HepG2 (cell line): ENCODE results near the gene PRKCE. TPM values are rescaled to one million over a fixed set of nuclear protein-coding genes. Genes with fewer than 3 reads are reported as not detected.

Experiments
- ATRX ChIP-seq: sonication (generic); formaldehyde crosslinking; IDR thresholded peaks from 2 replicates; pipeline ENCODE4 v1.4.0; 2020; ENCODE audit warnings: missing genetic modification reagents, borderline replicate concordance
- CHCHD3 ChIP-seq: sonication (generic); formaldehyde crosslinking; IDR thresholded peaks from 2 replicates; pipeline ENCODE4 v1.8.0; 2022; ENCODE audit warnings: mild to moderate bottlenecking, missing genetic modification reagents, moderate library complexity
- KLF16 ChIP-seq, 2 experiments: sonication (generic) in 1 of 2; formaldehyde crosslinking in 1 of 2; IDR thresholded peaks; 2 replicates each; pipeline versions ENCODE4 v1.6.1 to v1.8.0; 2016 to 2023; ENCODE audit warnings: missing genetic modification reagents in 2 of 2, missing compliant biosample characterization in 1 of 2
- MED8 ChIP-seq: sonication (generic); formaldehyde crosslinking; IDR thresholded peaks from 2 replicates; pipeline ENCODE4 v1.8.1; 2023; ENCODE audit warnings: mild to moderate bottlenecking, missing genetic modification reagents; ENCODE audit not compliant: insufficient replicate concordance
- MXI1 ChIP-seq: IDR thresholded peaks from 3 replicates; pipeline ENCODE4 v1.6.1; 2012; ENCODE audit warnings: low read depth, low read length, inconsistent platforms, borderline replicate concordance
- NR2F1 ChIP-seq, 2 experiments: fragments of 450-650 bp in 1 of 2; formaldehyde crosslinking in 1 of 2; IDR thresholded peaks; 2 replicates each; pipeline versions ENCODE4 v1.5.0 to v1.6.1; 2016 to 2020; ENCODE audit warnings: mild to moderate bottlenecking in 1 of 2, missing compliant biosample characterization in 1 of 2, missing genetic modification reagents in 1 of 2, moderate library complexity in 1 of 2
- TBP ChIP-seq: sonication (generic); formaldehyde crosslinking; IDR thresholded peaks from 2 replicates; pipeline ENCODE4 v1.5.0; 2020; ENCODE audit warnings: missing genetic modification reagents
- ZNF224 ChIP-seq: sonication (generic); formaldehyde crosslinking; IDR thresholded peaks from 2 replicates; pipeline ENCODE4 v1.5.0; 2020; ENCODE audit warnings: mild to moderate bottlenecking, missing genetic modification reagents
- ZNF615 ChIP-seq: sonication (generic); formaldehyde crosslinking; IDR thresholded peaks from 2 replicates; pipeline ENCODE4 v1.5.0; 2020; ENCODE audit warnings: mild to moderate bottlenecking, missing genetic modification reagents, borderline replicate concordance
- ZNF678 ChIP-seq: sonication (generic); formaldehyde crosslinking; IDR thresholded peaks from 2 replicates; pipeline ENCODE4 v1.4.0; 2020; ENCODE audit warnings: mild to moderate bottlenecking, missing genetic modification reagents
- polyA plus RNA-seq, 8 experiments: library from polyadenylated mRNA; depleted of rRNA in 3 of 8; stranded (reverse) in 7 of 8; unstranded in 1 of 8; fragments of >200 nt; fragmentation: Illumina TruSeq in 4 of 8; extraction: Trizol in 4 of 8; gene quantifications; 2 replicates each; pipeline versions ENCODE4 v1.2.1 to v1.2.3, GENCODE V29; 2011 to 2016; ENCODE audit warnings: low read depth in 4 of 8, missing spikeins in 1 of 8, mixed read lengths in 1 of 8; ENCODE audit not compliant: insufficient read depth in 1 of 8
- total RNA-seq, 5 experiments: library from RNA; depleted of rRNA; stranded (reverse); fragments of >200 nt; fragmentation: Illumina TruSeq; extraction: Trizol; gene quantifications; 2 replicates each; pipeline ENCODE4 v1.2.3, GENCODE V29; 2016; ENCODE audit warnings: low read depth in 1 of 5
- TF ChIP-seq, protein P1 (sequence below): sonication (generic); formaldehyde crosslinking; IDR thresholded peaks from 2 replicates; pipeline ENCODE4 v1.4.0; 2020; ENCODE audit warnings: mild to moderate bottlenecking, missing genetic modification reagents
- TF ChIP-seq, protein P2 (sequence below): sonication (generic); formaldehyde crosslinking; IDR thresholded peaks from 2 replicates; pipeline ENCODE4 v1.4.0; 2020; ENCODE audit warnings: missing genetic modification reagents, low read depth, mild to moderate bottlenecking, borderline replicate concordance
- TF ChIP-seq, protein P3 (sequence below): sonication (generic); formaldehyde crosslinking; IDR thresholded peaks from 2 replicates; pipeline ENCODE4 v1.5.0; 2020; ENCODE audit warnings: mild to moderate bottlenecking, missing genetic modification reagents

PRKCE gene
- total and polyA plus RNA-seq, 2 of the 13 experiments (the other 11 are each of a cell fraction or from before 2014, with no cell fraction given): 1.0 to 3.9 TPM

DNA sequence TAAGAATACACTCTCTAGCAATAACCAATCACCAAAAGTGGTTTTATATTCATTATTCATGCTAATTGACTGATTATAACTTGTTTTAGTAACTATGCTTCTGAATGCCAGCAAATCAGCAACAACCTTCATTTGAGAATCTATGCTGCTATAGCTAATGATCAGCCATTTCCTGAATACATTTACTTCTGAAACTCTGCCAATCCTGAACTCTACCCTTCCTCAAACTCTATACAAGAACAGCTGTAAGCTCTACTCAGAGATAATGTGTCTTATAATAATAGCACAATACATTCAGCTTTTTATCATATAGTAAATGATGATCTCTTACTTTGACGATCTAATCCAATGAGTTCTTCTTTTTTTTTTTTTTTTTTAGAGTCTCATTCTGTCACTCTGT is 560.0 kb downstream of the PRKCE start (continued):
- TF ChIP-seq, protein P1, sequence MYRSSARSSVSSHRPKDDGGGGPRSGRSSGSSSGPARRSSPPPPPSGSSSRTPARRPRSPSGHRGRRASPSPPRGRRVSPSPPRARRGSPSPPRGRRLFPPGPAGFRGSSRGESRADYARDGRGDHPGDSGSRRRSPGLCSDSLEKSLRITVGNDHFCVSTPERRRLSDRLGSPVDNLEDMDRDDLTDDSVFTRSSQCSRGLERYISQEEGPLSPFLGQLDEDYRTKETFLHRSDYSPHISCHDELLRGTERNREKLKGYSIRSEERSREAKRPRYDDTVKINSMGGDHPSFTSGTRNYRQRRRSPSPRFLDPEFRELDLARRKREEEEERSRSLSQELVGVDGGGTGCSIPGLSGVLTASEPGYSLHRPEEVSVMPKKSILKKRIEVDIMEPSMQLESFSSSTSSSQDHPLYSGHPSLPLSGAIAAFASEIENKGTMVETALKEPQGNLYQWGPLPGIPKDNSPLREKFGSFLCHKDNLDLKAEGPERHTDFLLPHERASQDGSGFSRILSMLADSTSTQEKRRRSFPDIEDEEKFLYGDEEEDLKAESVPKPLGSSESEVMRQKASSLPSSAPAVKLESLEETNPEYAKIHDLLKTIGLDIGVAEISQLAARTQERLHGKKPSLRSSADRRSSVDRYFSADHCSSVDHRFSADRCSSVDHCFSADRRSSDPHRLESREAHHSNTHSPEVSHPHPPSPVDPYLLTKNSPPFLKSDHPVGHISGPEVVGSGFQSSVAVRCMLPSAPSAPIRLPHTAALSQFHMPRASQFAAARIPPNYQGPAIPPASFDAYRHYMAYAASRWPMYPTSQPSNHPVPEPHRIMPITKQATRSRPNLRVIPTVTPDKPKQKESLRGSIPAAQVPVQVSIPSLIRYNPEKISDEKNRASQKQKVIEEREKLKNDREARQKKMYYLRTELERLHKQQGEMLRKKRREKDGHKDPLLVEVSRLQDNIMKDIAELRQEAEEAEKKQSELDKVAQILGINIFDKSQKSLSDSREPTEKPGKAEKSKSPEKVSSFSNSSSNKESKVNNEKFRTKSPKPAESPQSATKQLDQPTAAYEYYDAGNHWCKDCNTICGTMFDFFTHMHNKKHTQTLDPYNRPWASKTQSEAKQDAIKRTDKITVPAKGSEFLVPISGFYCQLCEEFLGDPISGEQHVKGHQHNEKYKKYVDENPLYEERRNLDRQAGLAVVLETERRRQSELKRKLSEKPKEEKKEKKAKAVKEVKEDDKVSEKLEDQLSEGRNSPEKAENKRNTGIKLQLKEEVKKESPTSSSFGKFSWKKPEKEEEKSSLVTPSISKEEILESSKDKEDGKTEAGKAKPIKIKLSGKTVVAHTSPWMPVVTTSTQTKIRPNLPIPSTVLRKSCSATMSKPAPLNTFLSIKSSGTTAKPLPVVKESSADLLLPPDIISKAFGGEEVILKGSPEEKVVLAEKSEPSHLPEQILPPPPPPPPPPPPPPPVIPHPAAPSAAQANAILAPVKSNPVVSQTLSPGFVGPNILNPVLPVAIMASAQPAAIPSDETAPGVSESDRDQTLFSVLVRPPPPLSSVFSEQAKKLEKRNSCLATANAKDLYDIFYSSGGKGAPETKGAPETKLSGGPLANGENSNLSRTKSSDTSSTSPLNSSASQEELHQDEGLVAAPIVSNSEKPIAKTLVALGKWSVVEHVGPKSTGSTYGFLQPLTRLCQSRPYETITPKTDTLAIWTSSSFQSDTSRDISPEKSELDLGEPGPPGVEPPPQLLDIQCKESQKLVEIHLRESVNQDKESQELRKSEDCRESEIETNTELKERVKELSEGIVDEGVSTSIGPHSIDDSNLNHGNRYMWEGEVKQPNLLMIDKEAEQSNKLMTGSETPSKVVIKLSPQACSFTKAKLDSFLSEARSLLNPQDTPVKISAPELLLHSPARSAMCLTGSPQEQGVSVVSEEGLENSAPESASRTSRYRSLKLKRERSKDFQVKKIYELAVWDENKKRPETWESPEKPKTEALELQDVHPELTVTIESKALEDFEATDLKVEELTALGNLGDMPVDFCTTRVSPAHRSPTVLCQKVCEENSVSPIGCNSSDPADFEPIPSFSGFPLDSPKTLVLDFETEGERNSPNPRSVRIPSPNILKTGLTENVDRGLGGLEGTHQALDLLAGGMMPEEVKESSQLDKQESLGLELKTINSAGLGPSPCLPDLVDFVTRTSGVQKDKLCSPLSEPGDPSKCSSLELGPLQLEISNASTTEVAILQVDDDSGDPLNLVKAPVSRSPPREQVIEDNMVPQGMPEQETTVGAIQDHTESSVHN (CRISPR knock-in tag): no peak
- TF ChIP-seq, protein P2, sequence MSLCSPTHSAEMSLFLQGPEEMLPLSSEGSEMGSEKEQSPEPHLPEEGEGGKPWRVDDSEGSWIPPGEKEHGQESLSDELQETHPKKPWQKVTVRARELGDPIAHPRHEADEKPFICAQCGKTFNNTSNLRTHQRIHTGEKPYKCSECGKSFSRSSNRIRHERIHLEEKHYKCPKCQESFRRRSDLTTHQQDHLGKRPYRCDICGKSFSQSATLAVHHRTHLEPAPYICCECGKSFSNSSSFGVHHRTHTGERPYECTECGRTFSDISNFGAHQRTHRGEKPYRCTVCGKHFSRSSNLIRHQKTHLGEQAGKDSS (CRISPR knock-in tag): no peak
- TF ChIP-seq MED8 (CRISPR knock-in tag) (no peak), ZNF224 (no peak), ATRX (CRISPR knock-in tag) (no peak), TBP (CRISPR knock-in tag) (no peak), KLF16 (CRISPR knock-in tag; IDR thresholded peaks at IDR 0.05) (no peak), ZNF678 (CRISPR knock-in tag) (no peak), CHCHD3 (no peak), ZNF615 (no peak), MXI1 (no peak), NR2F1 (CRISPR knock-in tag; IDR thresholded peaks at IDR 0.05) (no peak)
- TF ChIP-seq, protein P3, sequence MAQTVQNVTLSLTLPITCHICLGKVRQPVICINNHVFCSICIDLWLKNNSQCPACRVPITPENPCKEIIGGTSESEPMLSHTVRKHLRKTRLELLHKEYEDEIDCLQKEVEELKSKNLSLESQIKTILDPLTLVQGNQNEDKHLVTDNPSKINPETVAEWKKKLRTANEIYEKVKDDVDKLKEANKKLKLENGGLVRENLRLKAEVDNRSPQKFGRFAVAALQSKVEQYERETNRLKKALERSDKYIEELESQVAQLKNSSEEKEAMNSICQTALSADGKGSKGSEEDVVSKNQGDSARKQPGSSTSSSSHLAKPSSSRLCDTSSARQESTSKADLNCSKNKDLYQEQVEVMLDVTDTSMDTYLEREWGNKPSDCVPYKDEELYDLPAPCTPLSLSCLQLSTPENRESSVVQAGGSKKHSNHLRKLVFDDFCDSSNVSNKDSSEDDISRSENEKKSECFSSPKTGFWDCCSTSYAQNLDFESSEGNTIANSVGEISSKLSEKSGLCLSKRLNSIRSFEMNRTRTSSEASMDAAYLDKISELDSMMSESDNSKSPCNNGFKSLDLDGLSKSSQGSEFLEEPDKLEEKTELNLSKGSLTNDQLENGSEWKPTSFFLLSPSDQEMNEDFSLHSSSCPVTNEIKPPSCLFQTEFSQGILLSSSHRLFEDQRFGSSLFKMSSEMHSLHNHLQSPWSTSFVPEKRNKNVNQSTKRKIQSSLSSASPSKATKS (CRISPR knock-in tag): no peak
